Fibroblast of villous mesenchyme (primary cell): Measurements from ENCODE around the gene MYRFL. TPM values are rescaled to one million over a fixed set of nuclear protein-coding genes. Genes with fewer than 3 reads are reported as not detected.

Source experiments
- DNase-seq: peaks from one replicate; pipeline ENCODE4 v3.0.0-alpha.2; 2010; ENCODE audit warnings: low read depth
- H3K4me3 ChIP-seq: 2 replicates; pipeline ENCODE4 v1.5.1; 2011; ENCODE audit warnings: low read depth, mild to moderate bottlenecking, low read length
- CTCF ChIP-seq: IDR thresholded peaks from 2 replicates; pipeline ENCODE4 v1.5.1; 2012; ENCODE audit warnings: low read depth, mild to moderate bottlenecking, low read length; ENCODE audit not compliant: insufficient read depth
- total RNA-seq: library from RNA; depleted of rRNA; stranded (reverse); fragments of >200 nt; gene quantifications from 2 replicates; pipeline ENCODE4 v1.2.3, GENCODE V29; 2012

MYRFL gene
- total RNA-seq, 1 donor, result not detected

GRCh38 chr12:69972136-69972535 is 147.1 kb downstream of the MYRFL start:
- TF ChIP-seq CTCF, result no peak
- no peak for DNase-seq
- H3K4me3 ChIP-seq, result no peak overlapping the region

- TF ChIP-seq CTCF, result no peak
- H3K4me3 ChIP-seq, result no peak overlapping the region
- no peak for DNase-seq
Measured at GRCh38 chr12:69978020-69978419, 153.0 kb downstream of the MYRFL start.

- TF ChIP-seq CTCF, result no peak
- DNase-seq, result peak; percentile 3
- no peak overlapping the region for H3K4me3 ChIP-seq
Measured at GRCh38 chr12:69981881-69982475, 157.0 kb downstream of the MYRFL start.

GRCh38 chr12:69984241-69984640 is 159.2 kb downstream of the MYRFL start:
- no peak overlapping the region for H3K4me3 ChIP-seq
- no peak for DNase-seq
- TF ChIP-seq CTCF, result no peak

GRCh38 chr12:69985656-69986055 is 160.6 kb downstream of the MYRFL start:
- no peak overlapping the region for H3K4me3 ChIP-seq
- no peak for DNase-seq
- peak; percentile 29 for TF ChIP-seq CTCF

- no peak for DNase-seq
- TF ChIP-seq CTCF, result no peak
- no peak overlapping the region for H3K4me3 ChIP-seq
Measured at GRCh38 chr12:69986114-69986513, 161.1 kb downstream of the MYRFL start.

- H3K4me3 ChIP-seq, result no peak overlapping the region
- no peak for TF ChIP-seq CTCF
- peak; percentile 88 for DNase-seq
Measured at GRCh38 chr12:69987579-69988091, 162.6 kb downstream of the MYRFL start.
